ENCODE measurements around the gene CHRM2. TPM values are rescaled to one million over a fixed set of nuclear protein-coding genes. Genes with fewer than 3 reads are reported as not detected.

CHRM2 gene
- total and polyA plus RNA-seq, 9 of the 15 experiments (the other 6 are each of a cell fraction or from before 2014, with no cell fraction given), result not detected

DNA sequence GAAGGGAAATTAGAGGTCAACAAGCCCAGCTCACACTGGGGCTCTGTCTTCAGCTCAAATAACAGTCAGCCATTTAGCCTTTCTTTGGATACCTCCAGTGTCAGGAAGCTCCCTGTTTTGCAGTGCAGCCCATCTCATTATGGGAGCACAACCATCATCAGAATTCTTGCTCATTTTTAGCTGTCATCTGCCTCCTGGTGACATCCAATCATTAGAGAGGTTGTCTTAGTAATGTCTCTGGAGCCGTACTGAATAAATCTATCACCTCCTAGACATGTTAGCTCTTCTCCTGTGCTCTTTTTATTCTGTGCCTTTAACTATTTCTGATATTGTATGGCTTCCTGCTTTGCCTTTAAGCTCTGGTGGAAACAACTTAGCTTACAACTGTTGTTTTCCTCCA, 74.5 kb downstream of the CHRM2 start:
- Histone ChIP-seq H3K4me3 (no peak overlapping the region), H3K79me2 (ENCODE audit: control insufficient read depth, insufficient read depth, low read length) (no peaks in the 10 kb centered on the region), H4K20me1 (replicated peaks; ENCODE audit: control insufficient read depth, insufficient read depth, low read length) (no peaks in the 10 kb centered on the region), H3K4me2 (ENCODE audit: insufficient read depth, low read length) (no peak overlapping the region), H3K9me3 (replicated peaks; ENCODE audit: control insufficient read depth, insufficient read depth, low read depth, low read length) (0 out of 2 replicates have a peak, but pooled peaks cover under 1% of the 10 kb centered on the region), H3K9ac (ENCODE audit: insufficient read depth in 1 of 2, low read depth in 2 of 2, low read length in 2 of 2) (no peak overlapping the region), H3K4me1 (replicated peaks in 1 of 2; ENCODE audit: control insufficient read depth in 2 of 2, insufficient read depth in 2 of 2, low read length in 2 of 2) (no peaks in the 10 kb centered on the region), H3K27ac (ENCODE audit: extremely low read depth, low read depth, low read length) (no peak overlapping the region), H2AFZ (ENCODE audit: low read depth, low read length) (no peak overlapping the region), H3K36me3 (ENCODE audit: control insufficient read depth, insufficient read depth, low read length) (no peaks in the 10 kb centered on the region), H3K9me1 (ENCODE audit: control insufficient read depth, insufficient read depth, low read length) (no peaks in the 10 kb centered on the region), H3K27me3 (ENCODE audit: control insufficient read depth in 2 of 2, insufficient read depth in 2 of 2, low read length in 2 of 2) (no peaks in the 10 kb centered on the region)
- WGBS (ENCODE audit: insufficient coverage, low coverage, missing lambda C conversion rate), result 0% methylated on average over 1 of the region's 1 CpG
- BruUV-seq (replicated peaks), result no TSS peak
- ChIA-PET CTCF (ENCODE audit: low intra/inter-chr PET ratio) (no interaction called here), POLR2A (no interaction called here)
- TF ChIP-seq ZNF140 (CRISPR knock-in tag; IDR thresholded peaks at IDR 0.05) (no peak), ZHX1 (conservative IDR thresholded peaks at IDR 0.05; ENCODE audit: low read length) (no peak), CAMTA2 (CRISPR knock-in tag; conservative IDR thresholded peaks at IDR 0.05) (no peak), TRIM25 (IDR thresholded peaks at IDR 0.05; ENCODE audit: borderline replicate concordance) (no peak), ZFPM2 (CRISPR knock-in tag; IDR thresholded peaks at IDR 0.05) (no peak)
- ATAC-seq (no peak), DNase-seq (ENCODE audit: extremely low read depth in 1 of 4, low spot score in 3 of 4) (no peak), FAIRE-seq (no peak)
- intact Hi-C loops (cut with micrococcal nuclease) (no loop called here), in situ Hi-C loops (cut with MboI) (no loop called here)

All from K562 (cell line).